Embryonic facial prominence (tissue), 1 donor: Measurements from ENCODE around the gene ADK.
A peak's percentile ranks its signal among the peaks of the same experiment; 100 is the strongest.
"Not testable (repeated sequence)": the region's sequence is repeated elsewhere in the genome, so short reads cannot be mapped to it uniquely, and the experiment has no call there.

Experiments
- DNase-seq: peaks from one replicate; pipeline ENCODE4 v3.0.0-alpha.2; 2016; ENCODE audit errors: extremely low spot score

The ADK gene

DNA sequence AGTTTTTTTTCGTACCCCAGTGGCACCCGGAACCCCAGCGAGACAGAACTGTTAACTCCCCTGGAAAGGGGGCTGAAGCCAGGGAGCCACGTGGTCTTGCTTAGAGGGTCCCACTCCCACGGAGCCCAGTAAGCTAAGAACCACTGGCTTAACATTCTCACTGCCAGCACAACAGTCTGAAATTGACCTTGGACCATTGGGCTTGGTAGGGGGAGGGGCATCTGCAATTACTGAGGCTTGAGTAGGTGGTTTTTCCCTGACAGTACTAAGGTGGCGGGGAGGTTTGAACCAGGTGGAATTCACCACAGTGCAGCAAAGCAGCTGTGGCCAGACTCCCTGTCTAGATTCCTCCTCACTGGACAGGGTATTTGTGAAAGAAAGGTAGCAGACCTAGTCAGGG is 196.5 kb downstream of the ADK start:
- no peak for DNase-seq

DNA sequence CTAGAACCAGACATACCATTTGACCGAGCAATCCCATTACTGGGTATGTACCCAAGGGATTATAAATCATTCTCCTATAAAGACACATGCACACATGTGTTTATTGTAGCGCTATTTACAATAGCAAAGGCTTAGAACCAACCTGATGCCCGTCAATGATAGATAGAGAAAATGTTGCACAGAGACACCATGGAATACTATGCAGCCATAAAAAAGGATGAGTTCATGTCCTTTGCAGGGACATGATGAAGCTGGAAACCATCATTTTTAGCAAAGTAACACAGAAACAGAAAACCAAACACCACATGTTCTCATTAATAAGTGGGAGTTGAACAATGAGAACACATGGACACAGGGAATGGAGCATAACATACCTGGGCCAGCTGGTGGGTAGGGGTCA is 202.0 kb downstream of the ADK start:
- not testable (repeated sequence) for DNase-seq

DNA sequence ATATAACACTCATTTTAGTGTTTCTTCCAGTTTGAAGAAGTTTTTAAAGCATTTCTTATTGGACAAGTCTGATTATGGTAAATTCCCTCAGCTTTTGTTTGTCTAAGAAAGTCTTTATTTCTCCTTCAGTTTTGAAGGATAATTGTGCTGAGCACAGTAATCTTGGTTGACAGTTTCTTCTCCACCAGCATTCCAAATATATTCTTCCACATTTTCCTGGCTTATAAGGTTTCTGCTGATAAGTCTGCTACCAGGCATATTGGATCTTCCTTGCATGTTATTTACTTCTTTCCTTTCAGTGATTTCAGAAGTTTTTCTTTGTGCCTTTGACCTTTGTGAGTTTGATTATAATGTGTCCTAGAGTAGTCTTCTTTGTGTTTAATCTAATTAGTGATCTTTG is 210.7 kb downstream of the ADK start:
- no peak for DNase-seq

DNA sequence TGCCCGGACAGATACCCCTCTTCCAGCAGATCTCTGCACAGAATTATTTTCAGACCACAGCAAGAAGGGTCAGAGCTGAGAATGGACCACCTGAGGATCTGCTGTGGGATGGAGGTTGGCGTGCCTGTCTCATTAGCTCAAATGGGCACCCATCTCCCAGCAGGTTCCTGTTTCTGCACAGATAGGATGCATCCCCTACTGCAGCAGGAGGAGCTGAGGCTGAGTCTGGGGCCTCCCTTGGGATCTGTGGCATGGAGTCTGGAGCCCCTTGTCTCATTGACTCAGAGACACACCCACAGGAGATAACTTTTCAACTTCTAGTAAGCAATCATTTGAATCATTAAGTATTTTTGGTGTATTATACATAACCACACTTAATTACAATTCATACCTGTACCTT is 212.7 kb downstream of the ADK start:
- DNase-seq = no peak

DNA sequence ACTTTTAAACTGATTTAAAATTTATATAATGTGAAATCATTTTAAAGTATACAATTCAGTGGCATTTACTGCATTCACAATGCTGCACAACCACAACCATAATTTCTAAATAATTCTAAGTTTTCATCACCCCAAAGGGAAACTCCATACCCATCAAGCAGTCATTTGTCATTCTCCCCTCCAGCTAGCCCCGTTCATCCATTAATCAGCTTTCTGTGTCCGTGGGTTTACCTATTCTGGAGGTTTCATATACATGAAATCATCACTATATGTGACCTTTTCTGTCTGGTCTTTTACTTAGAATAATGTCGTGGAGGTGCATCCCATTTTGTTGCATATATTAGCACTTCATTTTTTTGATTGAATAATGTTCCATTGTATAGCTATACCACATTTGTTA is 214.1 kb downstream of the ADK start:
- no peak for DNase-seq

DNA sequence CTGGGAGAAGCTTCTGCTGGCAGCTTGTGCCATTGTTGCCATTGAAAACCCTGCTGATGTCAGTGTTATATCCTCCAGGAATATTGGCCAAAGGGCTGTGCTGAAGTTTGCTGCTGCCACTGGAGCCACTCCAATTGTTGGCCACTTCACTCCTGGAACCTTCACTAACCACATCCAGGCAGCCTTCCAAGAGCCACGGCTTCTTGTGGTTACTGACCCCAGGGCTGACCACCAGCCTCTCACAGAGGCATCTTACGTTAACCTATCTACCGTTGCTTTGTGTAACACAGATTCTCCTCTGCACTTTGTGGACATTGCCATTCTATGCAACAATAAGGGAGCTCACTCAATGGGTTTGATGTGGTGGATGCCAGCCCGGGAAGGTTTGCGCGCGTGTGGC is 220.7 kb downstream of the ADK start:
- no peak for DNase-seq

DNA sequence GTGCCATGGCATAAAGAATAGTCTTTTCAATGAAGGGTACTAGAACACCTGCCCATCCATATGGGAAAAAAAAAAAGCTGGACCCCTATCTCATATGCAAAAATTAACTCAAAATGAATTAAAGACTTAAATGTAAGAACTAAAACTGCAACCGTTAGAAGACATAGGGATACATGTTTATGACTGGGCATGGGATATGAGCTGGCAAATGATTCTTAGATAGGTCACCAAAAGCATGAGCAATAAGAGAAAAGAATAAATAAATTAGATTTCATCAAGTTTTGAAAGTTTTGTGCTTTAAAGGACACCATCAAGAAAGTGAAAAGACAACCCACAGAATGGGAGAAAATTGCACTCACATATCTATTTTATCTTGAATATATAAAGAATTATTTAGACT is 222.0 kb downstream of the ADK start:
- no peak for DNase-seq

DNA sequence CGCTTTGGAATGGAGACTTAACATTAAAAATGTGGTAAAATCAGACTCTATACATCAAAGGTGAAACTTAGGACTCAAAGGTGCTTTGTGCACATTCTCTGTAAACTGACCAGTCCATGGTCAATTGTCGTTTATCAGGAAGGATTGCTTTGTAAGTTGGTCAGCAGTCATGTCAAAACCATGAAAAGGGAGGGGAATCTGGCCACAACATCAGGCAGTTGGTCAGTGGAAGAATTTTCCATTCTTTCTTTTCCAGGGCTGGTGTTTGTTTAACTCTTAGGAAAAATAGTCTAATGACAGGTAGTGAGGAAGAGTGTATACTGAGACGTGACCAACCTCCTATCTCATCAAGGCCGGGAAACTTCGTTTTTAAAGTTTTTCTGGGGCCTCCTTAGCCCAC is 226.5 kb downstream of the ADK start:
- DNase-seq = no peak

DNA sequence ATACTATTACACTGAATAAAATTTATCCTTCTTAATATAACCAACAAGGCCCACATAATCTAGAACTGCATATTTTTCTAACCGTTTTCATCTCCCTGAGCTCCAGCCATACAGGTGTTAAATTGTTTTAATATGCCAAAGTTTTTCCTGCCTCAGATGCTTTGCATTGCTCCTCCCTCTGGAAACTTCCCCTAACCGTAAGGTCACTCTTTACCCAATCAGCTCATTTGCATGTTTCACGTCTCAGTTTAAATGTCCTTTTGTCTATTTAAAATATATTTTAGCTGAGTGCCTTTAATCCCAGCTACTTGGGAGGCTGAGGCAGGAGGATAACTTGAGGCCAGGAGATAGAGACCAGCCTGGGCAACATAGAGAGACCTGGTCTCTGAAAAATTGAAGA is 228.5 kb downstream of the ADK start:
- DNase-seq = no peak

DNA sequence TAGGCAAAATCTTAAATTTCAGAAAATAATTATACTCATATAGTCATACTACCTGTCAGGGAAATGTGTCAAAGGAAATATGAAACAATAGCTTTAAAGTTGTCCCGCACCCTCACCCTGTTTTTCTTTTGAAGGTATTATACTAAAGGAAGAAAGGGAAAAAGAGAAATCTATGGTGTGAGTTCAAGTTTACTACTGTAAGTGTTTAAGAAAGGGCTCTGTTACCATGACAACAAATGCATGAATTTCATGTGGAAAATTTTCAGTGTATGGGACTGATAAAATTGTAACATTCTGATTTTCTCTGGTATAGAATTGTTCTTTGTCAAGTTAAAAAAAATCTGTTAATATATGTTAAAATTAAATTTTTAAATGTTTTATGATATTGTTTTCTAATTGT is 229.8 kb downstream of the ADK start:
- no peak for DNase-seq

DNA sequence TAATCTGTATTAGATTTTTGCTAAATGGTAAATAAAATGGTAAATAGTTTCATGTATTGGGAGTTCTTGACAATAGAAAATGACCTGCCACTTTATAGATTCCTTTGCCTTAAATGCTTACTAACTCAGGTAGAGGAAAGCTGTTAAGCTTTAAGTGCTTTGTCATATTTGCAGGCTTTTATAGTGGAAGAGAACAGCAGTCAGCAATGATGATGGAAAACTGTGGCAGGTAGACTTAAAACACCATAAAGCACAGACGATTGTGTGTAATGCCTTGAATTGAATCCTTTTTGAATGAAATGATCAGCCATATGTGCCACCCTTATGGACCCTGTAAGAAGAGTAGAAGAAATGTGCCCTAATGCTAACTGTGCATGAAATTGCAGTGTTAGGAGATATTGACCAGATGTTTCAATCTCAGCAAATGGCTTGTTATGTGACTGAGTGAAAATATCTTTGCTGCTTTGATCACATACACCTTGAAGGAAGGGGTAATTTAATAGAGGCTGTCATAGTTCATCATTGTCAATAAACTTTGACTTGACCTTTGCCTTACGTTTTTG is 230.4 kb downstream of the ADK start:
- DNase-seq = no peak

DNA sequence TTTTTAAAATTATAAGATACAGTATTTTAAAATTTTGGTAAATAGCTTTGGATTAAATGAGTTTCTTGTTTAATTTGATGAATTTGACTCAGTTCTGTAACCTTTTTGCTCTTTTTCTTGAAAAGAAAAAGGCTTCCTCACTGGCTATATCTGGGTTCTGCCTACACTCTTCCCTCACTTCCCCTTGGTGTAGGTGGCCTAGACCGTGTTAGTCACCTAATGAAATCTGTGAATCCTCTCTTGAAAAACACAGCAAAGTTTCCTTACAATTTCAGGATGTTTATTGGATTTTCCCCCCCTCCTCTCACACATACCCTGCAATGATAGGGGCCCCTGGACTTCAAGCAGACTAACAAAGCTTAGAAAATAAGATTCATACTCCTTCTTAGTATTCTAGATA is 231.6 kb downstream of the ADK start:
- no peak for DNase-seq

DNA sequence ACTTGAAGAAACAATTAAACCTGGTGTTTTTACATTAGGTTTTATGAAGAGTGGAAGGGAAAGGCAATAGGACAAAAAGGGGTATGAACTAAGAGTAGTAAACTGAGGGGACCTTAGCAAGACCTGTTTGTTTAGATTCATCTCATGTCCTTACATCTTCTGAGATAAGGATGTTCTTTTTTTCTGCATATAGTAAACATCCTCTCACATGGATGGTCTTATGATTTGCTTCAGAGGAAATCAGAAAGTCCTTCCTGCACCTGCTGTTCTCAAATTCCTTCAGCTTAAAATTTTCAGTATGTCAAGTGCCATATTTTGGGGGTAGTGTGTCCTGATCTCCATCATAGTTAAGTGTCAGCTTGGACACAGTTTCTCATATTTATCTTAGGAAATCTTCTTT is 232.6 kb downstream of the ADK start:
- no peak for DNase-seq

DNA sequence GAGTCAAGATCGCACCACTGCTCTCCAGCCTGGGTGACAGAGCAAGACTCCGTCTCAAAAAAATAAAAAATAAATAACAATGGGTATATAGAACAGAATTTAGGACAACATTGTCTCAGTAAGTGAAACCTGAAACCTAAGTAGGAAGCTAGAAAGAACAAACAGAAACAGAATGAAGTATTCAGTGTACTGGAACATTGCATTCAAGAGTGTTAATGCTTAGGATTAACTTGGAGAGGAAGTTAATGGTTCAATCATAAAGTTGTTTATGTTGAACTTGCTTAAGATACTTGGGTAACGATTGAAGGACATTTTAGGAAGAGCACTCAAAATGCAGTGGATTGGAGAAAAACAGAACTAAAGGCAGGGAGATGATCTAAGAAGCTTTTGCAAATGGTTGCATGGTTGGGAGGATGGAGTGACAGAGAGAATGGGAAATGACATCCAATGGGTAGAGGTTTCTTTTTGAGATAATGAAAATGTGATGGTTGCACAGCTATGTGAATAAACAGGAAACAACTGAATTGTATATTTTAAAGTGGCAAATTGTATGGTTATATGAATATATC is 233.7 kb downstream of the ADK start:
- DNase-seq = no peak

DNA sequence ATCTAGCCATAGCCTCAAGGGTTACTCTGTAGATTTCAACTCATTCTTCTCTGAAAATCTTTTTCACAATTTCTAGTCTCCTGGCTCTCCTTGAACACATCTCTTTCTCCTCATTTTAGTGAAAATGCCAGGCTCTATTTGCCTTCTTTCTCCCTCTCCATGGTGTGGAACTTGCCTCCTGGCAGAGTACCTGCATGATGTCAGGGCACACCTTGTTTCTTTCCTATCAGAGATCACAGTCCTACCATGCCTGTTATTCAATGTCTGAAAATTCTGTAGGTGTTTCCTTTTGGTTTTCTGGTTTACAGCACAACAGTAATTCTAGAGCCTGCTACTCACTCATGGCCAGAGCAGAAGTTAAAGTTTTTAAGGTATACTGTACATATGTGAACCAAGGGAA is 237.8 kb downstream of the ADK start:
- no peak for DNase-seq

DNA sequence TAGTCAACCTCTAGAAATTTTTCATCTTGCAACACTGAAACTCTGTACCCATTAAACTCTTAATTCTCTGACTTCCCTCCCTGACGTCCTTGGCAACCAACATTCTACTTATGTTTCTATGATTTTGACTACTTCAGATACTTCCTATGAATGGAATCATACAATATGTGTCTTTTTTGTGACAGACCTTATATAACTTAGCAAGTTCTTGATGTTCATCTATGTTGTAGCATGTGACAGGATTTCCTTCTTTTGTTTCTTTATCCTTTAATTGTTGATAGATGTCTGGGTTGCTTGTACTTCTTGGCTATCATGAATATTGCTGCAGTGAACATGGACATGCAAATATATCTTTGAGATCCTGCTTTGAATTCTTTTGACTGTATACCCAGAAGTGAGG is 240.8 kb downstream of the ADK start:
- DNase-seq = no peak

DNA sequence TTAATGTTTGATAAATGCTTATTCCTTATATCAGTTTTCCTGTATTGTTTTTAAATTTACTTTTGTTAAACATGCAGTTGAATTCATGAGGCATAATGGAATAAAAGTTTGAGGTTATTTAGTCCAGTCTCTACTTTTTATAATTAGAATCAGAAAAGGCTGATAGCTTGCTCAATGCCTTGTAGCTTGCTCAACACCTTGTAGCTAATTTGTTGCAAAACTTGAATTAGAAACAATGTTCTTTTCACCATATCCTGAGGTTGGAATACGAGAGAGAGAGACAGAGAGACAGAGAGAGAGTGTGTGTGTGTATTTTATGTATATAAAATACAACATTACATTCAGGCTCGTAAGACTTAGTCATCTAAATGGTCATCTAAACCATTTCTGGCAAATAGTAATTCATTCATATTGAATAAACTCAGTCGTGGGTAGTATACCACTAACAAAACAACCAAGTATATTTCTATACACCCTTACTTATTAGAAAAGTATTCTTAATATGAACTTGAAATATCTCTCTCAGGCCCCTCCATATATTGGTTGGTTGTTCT is 243.5 kb downstream of the ADK start:
- DNase-seq = no peak

DNA sequence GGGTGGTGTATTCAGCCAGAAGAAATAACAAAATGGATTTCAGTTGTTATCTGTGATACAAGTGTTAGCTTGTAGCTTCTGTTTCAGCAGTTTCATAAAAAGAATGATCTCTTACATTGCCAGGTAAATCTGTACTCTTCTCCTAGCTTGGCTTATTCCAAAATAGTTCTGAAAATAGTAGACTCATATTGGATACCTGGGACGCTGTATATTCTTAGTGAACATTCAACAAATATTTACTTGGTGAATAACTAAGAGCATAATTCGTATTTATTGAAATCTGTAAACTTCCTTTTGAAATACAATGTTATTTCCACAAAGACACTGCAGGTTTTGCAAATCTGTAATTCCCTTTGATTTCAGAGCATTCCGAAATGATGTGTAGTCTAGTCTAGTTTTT is 249.2 kb downstream of the ADK start:
- no peak for DNase-seq

DNA sequence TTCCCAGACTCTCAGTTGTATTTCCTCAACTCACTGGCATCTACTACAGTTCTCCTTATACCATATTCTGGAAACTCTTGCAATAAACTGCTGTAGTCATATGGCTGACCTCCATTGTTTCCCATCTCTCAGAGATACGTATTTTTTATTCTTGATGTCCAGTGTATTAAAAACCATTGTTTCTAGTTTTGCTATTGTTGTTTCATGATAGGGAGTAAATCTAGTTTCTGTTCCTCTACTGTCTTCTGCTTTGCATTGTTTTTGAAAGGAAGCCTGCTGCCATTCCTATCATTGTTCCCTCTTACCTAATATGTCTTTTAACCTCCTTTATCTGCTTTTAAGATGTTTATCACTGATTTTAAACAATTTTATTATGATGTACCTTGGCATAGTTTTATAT is 255.0 kb downstream of the ADK start:
- DNase-seq = no peak

DNA sequence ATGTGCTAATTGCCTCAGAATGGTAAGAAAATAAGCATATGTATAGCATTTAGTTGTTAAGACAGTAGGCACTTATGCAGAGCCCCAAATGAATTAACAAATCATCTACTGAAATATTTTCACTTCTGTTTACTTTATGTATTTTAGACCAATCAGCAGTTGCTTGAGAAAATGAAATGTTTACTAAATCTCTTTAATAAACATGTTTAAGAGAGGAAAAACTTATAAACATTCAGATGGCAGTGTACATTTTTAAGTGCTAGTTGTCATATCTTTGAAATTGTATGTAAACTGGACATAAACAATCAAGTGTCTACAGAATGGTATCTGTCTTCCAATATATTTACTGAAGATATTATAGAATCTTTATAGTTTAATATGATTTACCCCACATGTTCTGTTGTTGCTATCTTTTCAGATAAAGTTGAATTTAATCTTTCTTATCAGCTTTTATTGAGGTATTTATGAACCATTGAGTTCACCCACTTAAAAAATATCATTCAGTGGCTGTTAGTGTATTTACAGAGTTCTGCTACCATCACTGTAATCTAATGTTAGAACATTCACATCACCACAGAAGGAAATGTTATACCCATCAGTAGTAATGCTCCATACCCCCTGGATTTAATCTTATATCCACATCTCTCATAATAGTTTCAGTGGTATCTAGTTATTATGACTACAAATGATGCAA is 264.3 kb downstream of the ADK start:
- DNase-seq = no peak

DNA sequence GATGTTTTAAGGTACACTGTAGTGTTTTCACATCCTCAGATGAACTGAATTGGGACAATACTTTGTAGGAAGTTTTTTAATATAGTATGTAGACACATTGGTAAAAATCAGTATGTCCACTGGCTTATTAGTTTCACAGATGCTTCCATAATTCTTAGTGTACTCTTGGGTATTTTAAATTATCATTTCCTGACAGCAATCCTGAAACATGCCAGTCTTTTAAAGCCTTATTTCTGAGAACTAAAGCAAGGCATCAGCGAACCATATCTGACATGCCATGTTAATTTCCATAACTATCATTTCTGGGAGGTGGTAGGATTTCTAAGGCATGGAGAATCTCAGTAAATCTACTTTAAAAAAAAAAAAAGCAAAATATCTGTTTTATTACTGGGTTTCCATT is 266.4 kb downstream of the ADK start:
- no peak for DNase-seq

DNA sequence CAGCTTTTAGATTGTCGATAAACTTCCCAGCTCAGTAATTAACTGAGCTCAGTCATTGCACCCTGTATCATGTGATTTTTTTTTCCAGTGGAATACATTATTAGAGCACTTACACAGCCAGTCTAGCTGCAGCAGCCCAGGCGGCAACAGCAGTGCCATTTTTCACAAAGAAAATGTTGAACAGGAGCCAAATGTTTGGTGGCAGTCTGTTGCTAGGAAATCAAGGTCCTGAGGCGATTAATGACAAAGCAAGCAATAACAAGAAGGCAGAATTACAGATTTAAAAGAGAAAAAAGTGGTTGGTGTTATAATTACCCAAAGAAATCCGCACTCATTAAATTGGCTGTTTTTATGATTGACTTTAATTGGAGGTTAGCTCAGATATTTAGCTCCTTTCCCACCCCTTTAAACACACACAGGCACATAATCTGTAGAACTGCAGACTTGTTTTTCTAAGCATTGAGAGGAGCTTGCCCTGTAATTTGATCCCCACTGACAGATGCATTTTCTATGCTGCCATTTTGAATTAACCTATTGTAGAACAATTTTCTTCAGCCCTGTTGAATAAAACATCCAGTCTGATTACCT is 267.4 kb downstream of the ADK start:
- peak; percentile 52 for DNase-seq

DNA sequence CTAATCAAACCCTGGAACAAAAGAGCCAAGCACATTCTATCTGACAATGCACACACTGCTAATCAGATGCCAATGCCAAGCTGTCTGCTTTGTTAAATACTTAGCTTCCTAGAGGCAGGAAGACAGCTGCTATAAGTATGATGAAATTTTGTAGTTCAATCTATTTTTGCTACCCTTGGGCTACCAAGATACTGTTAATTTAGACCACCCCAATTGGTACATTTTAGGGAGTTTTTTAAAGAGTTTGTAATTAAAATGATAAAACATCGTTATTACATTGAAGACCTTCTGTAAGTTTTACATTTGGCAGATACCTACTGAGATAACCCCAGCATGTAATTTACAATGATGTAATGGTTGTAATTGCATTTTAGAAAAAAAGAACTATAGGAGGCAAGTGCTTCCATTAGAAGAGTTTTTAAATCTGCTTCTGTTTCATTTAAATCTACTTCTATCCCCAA is 268.5 kb downstream of the ADK start:
- DNase-seq = no peak
